OCI-LY1 (cell line): Measurements from ENCODE around the gene LENEP.

ENCODE experiments used
- H2AFZ ChIP-seq: fragments of 200-600 bp; sonication (generic), shearing (Covaris generic); 2 replicates; pipeline ENCODE4 v1.6.0; 2014; ENCODE audit warnings: antibody characterized with exemption, mild to moderate bottlenecking, low read length
- H3F3A ChIP-seq: fragments of 200-600 bp; sonication (generic), shearing (Covaris generic); 2 replicates; pipeline ENCODE4 v1.6.0; 2014; ENCODE audit warnings: mild to moderate bottlenecking, antibody characterized with exemption, low read length, moderate library complexity; ENCODE audit not compliant: insufficient read depth
- H3K27ac ChIP-seq: fragments of 200-600 bp; sonication (generic); 2 replicates; pipeline ENCODE4 v1.5.1; 2014; ENCODE audit warnings: low read length, mixed run types, mild to moderate bottlenecking, low read depth; ENCODE audit not compliant: poor library complexity, severe bottlenecking
- H3K27me3 ChIP-seq: fragments of 200-600 bp; sonication (generic); 2 replicates; pipeline ENCODE4 v1.6.0; 2014; ENCODE audit warnings: antibody characterized with exemption, mild to moderate bottlenecking, low read length, moderate library complexity; ENCODE audit not compliant: insufficient read depth
- H3K36me3 ChIP-seq: fragments of 200-600 bp; sonication (generic); 2 replicates; pipeline ENCODE4 v1.6.1; 2014; ENCODE audit warnings: mild to moderate bottlenecking, antibody characterized with exemption, low read length, moderate library complexity, mixed read lengths; ENCODE audit not compliant: insufficient read depth
- H3K4me1 ChIP-seq: fragments of 200-600 bp; sonication (generic); 2 replicates; pipeline ENCODE4 v1.5.1; 2014; ENCODE audit warnings: mild to moderate bottlenecking, low read length, moderate library complexity; ENCODE audit not compliant: insufficient read depth, severe bottlenecking
- H3K4me2 ChIP-seq: fragments of 200-600 bp; sonication (generic), shearing (Covaris generic); 2 replicates; pipeline ENCODE4 v1.6.1; 2014; ENCODE audit warnings: low read length
- H3K4me3 ChIP-seq: fragments of 200-600 bp; sonication (generic); 2 replicates; pipeline ENCODE4 v1.5.1; 2014; ENCODE audit warnings: low read length, low read depth, mild to moderate bottlenecking, mixed read lengths; ENCODE audit not compliant: poor library complexity, severe bottlenecking
- H3K79me2 ChIP-seq: fragments of 200-600 bp; shearing (Covaris generic); 2 replicates; pipeline ENCODE4 v1.6.1; 2016; ENCODE audit warnings: mixed run types, low read length, mixed read lengths; ENCODE audit not compliant: insufficient read depth
- H3K9ac ChIP-seq: fragments of 200-600 bp; sonication (generic), shearing (Covaris generic); 2 replicates; pipeline ENCODE4 v1.6.1; 2014; ENCODE audit warnings: mild to moderate bottlenecking, low read length, mixed read lengths
- H3K9me2 ChIP-seq: fragments of 200-600 bp; sonication (generic), shearing (Covaris generic); 2 replicates; pipeline ENCODE4 v1.6.1; 2014; ENCODE audit warnings: low read depth, mild to moderate bottlenecking, low read length, mixed read lengths
- H3K9me3 ChIP-seq: fragments of 200-600 bp; shearing (Covaris generic); 2 replicates; pipeline ENCODE4 v1.6.1; 2014; ENCODE audit warnings: low read length, mixed read lengths
- H4K20me1 ChIP-seq: fragments of 200-600 bp; sonication (generic), shearing (Covaris generic); 2 replicates; pipeline ENCODE4 v1.6.0; 2016; ENCODE audit warnings: mild to moderate bottlenecking, low read length; ENCODE audit not compliant: insufficient read depth
- CTCF ChIP-seq: fragments of 200-600 bp; sonication (generic), shearing (Covaris generic); IDR thresholded peaks from 2 replicates; pipeline ENCODE4 v1.5.1; 2017; ENCODE audit warnings: mild to moderate bottlenecking, antibody characterized with exemption, low read length, moderate library complexity, mixed read lengths
- EZH2 ChIP-seq: fragments of 200-600 bp; sonication (generic), shearing (Covaris generic); IDR thresholded peaks from 2 replicates; pipeline ENCODE4 v1.8.0; 2017; ENCODE audit warnings: borderline replicate concordance, mixed run types, mild to moderate bottlenecking, antibody characterized with exemption, low read length, moderate library complexity, mixed read lengths

LENEP gene

GRCh38 chr1:155043301-155043702, 49.9 kb downstream of the LENEP start:
- Histone ChIP-seq H3K36me3 (no peaks in the 10 kb centered on the region), H3K4me2 (no peak overlapping the region), H3K4me1 (no peaks in the 10 kb centered on the region), H3K79me2 (no peaks in the 10 kb centered on the region), H3F3A (no peaks in the 10 kb centered on the region), H2AFZ (no peak overlapping the region), H3K27me3 (peaks cover 7% of the 10 kb centered on the region), H3K4me3 (no peak overlapping the region), H4K20me1 (no peaks in the 10 kb centered on the region), H3K9ac (no peak overlapping the region), H3K27ac (no peak overlapping the region), H3K9me3 (no peaks in the 10 kb centered on the region), H3K9me2 (no peaks in the 10 kb centered on the region)
- TF ChIP-seq EZH2 (no peak), CTCF (no peak)

- no peak overlapping the region for H2AFZ ChIP-seq
- H3K9ac ChIP-seq: no peak overlapping the region
- no peaks in the 10 kb centered on the region for H4K20me1 ChIP-seq
- no peaks in the 10 kb centered on the region for H3K79me2 ChIP-seq
- no peaks in the 10 kb centered on the region for H3K36me3 ChIP-seq
- no peak overlapping the region for H3K4me3 ChIP-seq
- H3F3A ChIP-seq: no peaks in the 10 kb centered on the region
- H3K27me3 ChIP-seq: peaks cover 7% of the 10 kb centered on the region
- H3K27ac ChIP-seq: no peak overlapping the region
- H3K9me3 ChIP-seq: no peaks in the 10 kb centered on the region
- no peaks in the 10 kb centered on the region for H3K9me2 ChIP-seq
- TF ChIP-seq CTCF (no peak), EZH2 (no peak)
- H3K4me1 ChIP-seq: no peaks in the 10 kb centered on the region
- no peak overlapping the region for H3K4me2 ChIP-seq
Observed at GRCh38 chr1:155043793-155044192, 50.4 kb downstream of the LENEP start.
